CD4-positive, alpha-beta memory T cell (primary cell): Measurements from ENCODE around the gene GTF2F2. TPM values are rescaled to one million over a fixed set of nuclear protein-coding genes. Genes with fewer than 3 reads are reported as not detected.

Experiments used
- CTCF ChIA-PET: fragments of 350-600 bp; sonication (Branson Sonifier 250); formaldehyde crosslinking; loops from one replicate; lab custom pipeline; 2021; ENCODE audit warnings: inconsistent platforms; ENCODE audit not compliant: partially characterized antibody; lab: Charles Lee
- POLR2A ChIA-PET: fragments of 350-600 bp; sonication (Branson Sonifier 250); formaldehyde crosslinking; loops from one replicate; lab custom pipeline; 2021; ENCODE audit not compliant: partially characterized antibody; lab: Charles Lee
- DNase-seq, 5 donors: peaks; one replicate each; pipeline versions ENCODE4 v3.0.0 to v3.0.0-alpha.2; 2020 to 2022; ENCODE audit warnings: mixed read lengths in 1 of 5
- H3K27ac ChIP-seq: one replicate; pipeline ENCODE4 v1.7.0; 2013; ENCODE audit warnings: low read depth, low read length
- H3K27me3 ChIP-seq: 2 replicates; pipeline ENCODE4 v1.7.0; 2013; ENCODE audit warnings: mild to moderate bottlenecking, low read length, moderate library complexity; ENCODE audit not compliant: insufficient read depth
- H3K36me3 ChIP-seq: 2 replicates; pipeline ENCODE4 v1.7.0; 2013; ENCODE audit warnings: mild to moderate bottlenecking, low read length, moderate library complexity; ENCODE audit not compliant: insufficient read depth
- H3K4me1 ChIP-seq: 2 replicates; pipeline ENCODE4 v1.7.0; 2013; ENCODE audit warnings: mild to moderate bottlenecking, low read length, moderate library complexity; ENCODE audit not compliant: insufficient read depth
- H3K4me3 ChIP-seq, 2 donors: one replicate each; pipeline ENCODE4 v1.7.0; 2013; ENCODE audit warnings: low read length in 2 of 2, mild to moderate bottlenecking in 1 of 2
- H3K9me3 ChIP-seq, 2 donors: one replicate each; pipeline ENCODE4 v1.7.0; 2013; ENCODE audit warnings: low read length in 2 of 2, control low read depth in 1 of 2; ENCODE audit not compliant: control insufficient read depth in 1 of 2
- H3K27ac Mint-ChIP-seq, 7 donors: one replicate each; pipeline ENCODE4 v1.8.0; 2020 to 2021; ENCODE audit warnings: mixed read lengths in 7 of 7, mild to moderate bottlenecking in 6 of 7, inconsistent platforms in 3 of 7, moderate library complexity in 3 of 7
- H3K27me3 Mint-ChIP-seq, 2 donors: one replicate each; pipeline ENCODE4 v1.8.0; 2020 to 2021; ENCODE audit warnings: mixed read lengths in 2 of 2
- H3K36me3 Mint-ChIP-seq, 2 donors: one replicate each; pipeline ENCODE4 v1.8.0; 2020 to 2021; ENCODE audit warnings: mixed read lengths in 2 of 2, inconsistent platforms in 1 of 2, mild to moderate bottlenecking in 1 of 2
- H3K4me1 Mint-ChIP-seq, 4 donors: one replicate each; pipeline ENCODE4 v1.8.0; 2020 to 2021; ENCODE audit warnings: mixed read lengths in 4 of 4, mild to moderate bottlenecking in 1 of 4
- H3K4me3 Mint-ChIP-seq, 8 donors: one replicate each; pipeline ENCODE4 v1.8.0; 2020 to 2021; ENCODE audit warnings: mixed read lengths in 8 of 8, mild to moderate bottlenecking in 7 of 8, moderate library complexity in 6 of 8, inconsistent platforms in 3 of 8
- H3K9me3 Mint-ChIP-seq, 8 donors: one replicate each; pipeline ENCODE4 v1.8.0; 2020 to 2021; ENCODE audit warnings: mixed read lengths in 8 of 8, mild to moderate bottlenecking in 5 of 8, inconsistent platforms in 3 of 8, moderate library complexity in 1 of 8
- intact Hi-C: fragments of 100-400 bp; cut with micrococcal nuclease; formaldehyde crosslinking; loops from one replicate; pipeline ENCODE4 v1.15.1; 2023
- polyA plus RNA-seq, 2 donors: library from polyadenylated mRNA; unstranded; fragments of 300-500 nt; fragmentation: Illumina TruSeq; gene quantifications; one replicate each; pipeline ENCODE4 v1.2.3, GENCODE V29; 2021
- total RNA-seq, 2 experiments: library from RNA; stranded (reverse); gene quantifications; one replicate each; pipeline ENCODE4 v1.2.3, GENCODE V29; 2021

The GTF2F2 gene
- total and polyA plus RNA-seq, 4 experiments from 2014 or later: 7.9 to 14.7 (median 11.3) TPM

GRCh38 chr13:45195421-45195820 is 75.1 kb downstream of the GTF2F2 start:
- no peaks in the 10 kb centered on the region for H3K27me3 ChIP-seq
- no peaks in the 10 kb centered on the region for H3K36me3 ChIP-seq
- peaks cover 17 to 18% of the 10 kb centered on the region in 2 donors for H3K36me3 Mint-ChIP-seq
- H3K27me3 Mint-ChIP-seq: no peaks in the 10 kb centered on the region
- CTCF ChIA-PET: no interaction called here
- no peaks in the 10 kb centered on the region for H3K4me1 ChIP-seq
- H3K27ac ChIP-seq: no peak overlapping the region
- no peak overlapping the region for H3K27ac Mint-ChIP-seq
- peaks cover 0 to 8% (median 2%) of the 10 kb centered on the region in 4 donors for H3K4me1 Mint-ChIP-seq
- H3K4me3 ChIP-seq: no peak overlapping the region
- H3K4me3 Mint-ChIP-seq: no peak overlapping the region
- no peaks in the 10 kb centered on the region for H3K9me3 Mint-ChIP-seq
- H3K9me3 ChIP-seq: no peaks in the 10 kb centered on the region
- no peak for DNase-seq
- intact Hi-C loops: no loop called here
- POLR2A ChIA-PET: no interaction called here

- Mint-ChIP-seq H3K27me3 (no peaks in the 10 kb centered on the region), H3K4me1 (peaks cover 0 to 8% (median 2%) of the 10 kb centered on the region in 4 donors), H3K4me3 (no peak overlapping the region), H3K27ac (no peak overlapping the region), H3K9me3 (no peaks in the 10 kb centered on the region), H3K36me3 (peaks cover 17 to 23% of the 10 kb centered on the region in 2 donors)
- H3K4me1 ChIP-seq: no peaks in the 10 kb centered on the region
- no peak overlapping the region for H3K4me3 ChIP-seq
- CTCF ChIA-PET: no interaction called here
- DNase-seq: no peak
- H3K27ac ChIP-seq: no peak overlapping the region
- no peaks in the 10 kb centered on the region for H3K9me3 ChIP-seq
- POLR2A ChIA-PET: no interaction called here
- no peaks in the 10 kb centered on the region for H3K36me3 ChIP-seq
- H3K27me3 ChIP-seq: no peaks in the 10 kb centered on the region
- intact Hi-C loops: no loop called here
Observed at GRCh38 chr13:45196096-45196495, 75.8 kb downstream of the GTF2F2 start.

GRCh38 chr13:45196622-45197021 is 76.3 kb downstream of the GTF2F2 start:
- peak overlapping the region in 1 of 7 donors; percentile 61 for H3K27ac Mint-ChIP-seq
- H3K4me1 ChIP-seq: no peaks in the 10 kb centered on the region
- H3K4me3 Mint-ChIP-seq: no peak overlapping the region
- H3K36me3 Mint-ChIP-seq: peaks cover 20 to 28% of the 10 kb centered on the region in 2 donors
- H3K27me3 ChIP-seq: no peaks in the 10 kb centered on the region
- H3K27me3 Mint-ChIP-seq: no peaks in the 10 kb centered on the region
- no peak overlapping the region for H3K27ac ChIP-seq
- POLR2A ChIA-PET: no interaction called here
- CTCF ChIA-PET: no interaction called here
- H3K36me3 ChIP-seq: no peaks in the 10 kb centered on the region
- intact Hi-C loops: no loop called here
- no peak overlapping the region for H3K4me3 ChIP-seq
- no peak for DNase-seq
- H3K9me3 ChIP-seq: no peaks in the 10 kb centered on the region
- H3K9me3 Mint-ChIP-seq: no peaks in the 10 kb centered on the region
- H3K4me1 Mint-ChIP-seq: peaks cover 0 to 8% (median 2%) of the 10 kb centered on the region in 4 donors

- Histone ChIP-seq H3K4me1 (no peaks in the 10 kb centered on the region), H3K9me3 (no peaks in the 10 kb centered on the region), H3K27me3 (no peaks in the 10 kb centered on the region), H3K27ac (no peak overlapping the region), H3K36me3 (no peaks in the 10 kb centered on the region), H3K4me3 (no peak overlapping the region)
- no peak for DNase-seq
- CTCF ChIA-PET: interaction anchor here (0.7 kb wide), 1 partner anchor 1368 kb away, joined by 3 read pairs; no protein-coding TSS in a partner anchor
- H3K4me3 Mint-ChIP-seq: no peak overlapping the region
- H3K4me1 Mint-ChIP-seq: peaks cover 0 to 8% (median 2%) of the 10 kb centered on the region in 4 donors
- no peaks in the 10 kb centered on the region for H3K27me3 Mint-ChIP-seq
- intact Hi-C loops: no loop called here
- no peak overlapping the region for H3K27ac Mint-ChIP-seq
- POLR2A ChIA-PET: no interaction called here
- H3K9me3 Mint-ChIP-seq: no peaks in the 10 kb centered on the region
- H3K36me3 Mint-ChIP-seq: peaks cover 25 to 31% of the 10 kb centered on the region in 2 donors
Observed at GRCh38 chr13:45198041-45198440, 77.7 kb downstream of the GTF2F2 start.

GRCh38 chr13:45198924-45199323 is 78.6 kb downstream of the GTF2F2 start:
- Mint-ChIP-seq H3K9me3 (no peaks in the 10 kb centered on the region), H3K4me3 (no peak overlapping the region), H3K36me3 (peaks cover 22 to 31% of the 10 kb centered on the region in 2 donors), H3K27me3 (no peaks in the 10 kb centered on the region), H3K27ac (no peak overlapping the region), H3K4me1 (peaks cover 0 to 8% (median 1%) of the 10 kb centered on the region in 4 donors)
- Histone ChIP-seq H3K4me3 (no peak overlapping the region), H3K36me3 (no peaks in the 10 kb centered on the region), H3K4me1 (no peaks in the 10 kb centered on the region), H3K27me3 (no peaks in the 10 kb centered on the region), H3K27ac (no peak overlapping the region), H3K9me3 (no peaks in the 10 kb centered on the region)
- ChIA-PET CTCF (no interaction called here), POLR2A (no interaction called here)
- no peak for DNase-seq
- intact Hi-C loops: no loop called here

- Histone ChIP-seq H3K4me3 (no peak overlapping the region), H3K27me3 (no peaks in the 10 kb centered on the region), H3K27ac (no peak overlapping the region), H3K36me3 (no peaks in the 10 kb centered on the region), H3K4me1 (no peaks in the 10 kb centered on the region), H3K9me3 (no peaks in the 10 kb centered on the region)
- Mint-ChIP-seq H3K27ac (peak overlapping the region in 2 of 7 donors; percentile 20 to 39), H3K4me1 (peaks cover 0 to 8% (median 2%) of the 10 kb centered on the region in 4 donors), H3K4me3 (no peak overlapping the region), H3K36me3 (peaks cover 19 to 28% of the 10 kb centered on the region in 2 donors), H3K27me3 (no peaks in the 10 kb centered on the region), H3K9me3 (no peaks in the 10 kb centered on the region)
- POLR2A ChIA-PET: no interaction called here
- CTCF ChIA-PET: no interaction called here
- intact Hi-C loops: no loop called here
- no peak for DNase-seq
Observed at GRCh38 chr13:45199711-45200110, 79.4 kb downstream of the GTF2F2 start.

- Mint-ChIP-seq H3K27ac (peak within 1 kb of the TSS in 1 of 7 donors; percentile 20), H3K36me3 (peaks cover 19 to 28% of the 10 kb centered on the region in 2 donors), H3K4me1 (peaks cover 0 to 9% (median 6%) of the 10 kb centered on the region in 4 donors), H3K4me3 (no peak within 1 kb of the TSS), H3K27me3 (no peaks in the 10 kb centered on the region), H3K9me3 (no peaks in the 10 kb centered on the region)
- H3K4me1 ChIP-seq: no peaks in the 10 kb centered on the region
- POLR2A ChIA-PET: no interaction called here
- no peak within 1 kb of the TSS for H3K4me3 ChIP-seq
- H3K27me3 ChIP-seq: no peaks in the 10 kb centered on the region
- H3K27ac ChIP-seq: no peak within 1 kb of the TSS
- H3K36me3 ChIP-seq: no peaks in the 10 kb centered on the region
- no peak for DNase-seq
- intact Hi-C loops: no loop called here
- CTCF ChIA-PET: no interaction called here
- no peaks in the 10 kb centered on the region for H3K9me3 ChIP-seq
Observed at GRCh38 chr13:45200701-45201232, 80.5 kb downstream of the GTF2F2 start, which contains the start of gene KCTD4. Gene KCTD4, minus strand, starts transcription at chr13:45201045. Its CDS starts 6,478 bp downstream, at chr13:45194567.
